SK-N-SH treated with all-trans-retinoic acid at 6 μM for 48 hours (cell line): ENCODE measurements around the gene PROC.

Experiments used
- BACH2 ChIP-seq: fragments of 250-450 bp; sonication (Bioruptor Pico); IDR thresholded peaks from 2 replicates; pipeline ENCODE4 v1.9.0; 2021; ENCODE audit warnings: mild to moderate bottlenecking, borderline replicate concordance
- CREB5 ChIP-seq: fragments of 250-450 bp; sonication (Bioruptor Pico); IDR thresholded peaks from 2 replicates; pipeline ENCODE4 v1.5.1; 2020; ENCODE audit warnings: low read depth, mild to moderate bottlenecking, moderate library complexity
- ESRRG ChIP-seq: fragments of 250-450 bp; sonication (Bioruptor Pico); IDR thresholded peaks from 2 replicates; pipeline ENCODE4 v1.6.1; 2021; ENCODE audit warnings: mild to moderate bottlenecking
- GLIS3 ChIP-seq: fragments of 250-450 bp; sonication (Bioruptor Pico); IDR thresholded peaks from 2 replicates; pipeline ENCODE4 v1.5.0; 2020; ENCODE audit warnings: mild to moderate bottlenecking, moderate library complexity
- ISL1 ChIP-seq: fragments of 250-450 bp; sonication (Bioruptor Pico); IDR thresholded peaks from 2 replicates; pipeline ENCODE4 v2.1.2; 2022; ENCODE audit warnings: mild to moderate bottlenecking, moderate library complexity
- POU6F1 ChIP-seq: fragments of 250-450 bp; sonication (Bioruptor Pico); IDR thresholded peaks from 2 replicates; pipeline ENCODE4 v1.8.0; 2021; ENCODE audit warnings: low read depth, mild to moderate bottlenecking, moderate library complexity, borderline replicate concordance
- RARB ChIP-seq: fragments of 250-450 bp; sonication (Bioruptor Pico); IDR thresholded peaks from 2 replicates; pipeline ENCODE4 v1.8.0; 2021; ENCODE audit warnings: mild to moderate bottlenecking, moderate library complexity
- SNAI2 ChIP-seq: fragments of 250-450 bp; sonication (Bioruptor Pico); IDR thresholded peaks from 2 replicates; pipeline ENCODE4 v1.5.0; 2020; ENCODE audit warnings: mild to moderate bottlenecking, moderate library complexity
- TSHZ2 ChIP-seq: fragments of 250-450 bp; sonication (Bioruptor Pico); IDR thresholded peaks from 2 replicates; pipeline ENCODE4 v1.5.0; 2020; ENCODE audit warnings: mild to moderate bottlenecking, moderate library complexity
- ZC3H10 ChIP-seq: fragments of 250-450 bp; sonication (Bioruptor Pico); IDR thresholded peaks from 2 replicates; pipeline ENCODE4 v1.5.1; 2021; ENCODE audit warnings: mild to moderate bottlenecking, moderate library complexity
- ZFP3 ChIP-seq: fragments of 250-450 bp; sonication (Bioruptor Pico); IDR thresholded peaks from 2 replicates; pipeline ENCODE4 v1.5.0; 2020; ENCODE audit warnings: mild to moderate bottlenecking, moderate library complexity
- ZFP30 ChIP-seq: fragments of 450-650 bp; formaldehyde crosslinking; IDR thresholded peaks from 2 replicates; pipeline ENCODE4 v1.5.0; 2022; ENCODE audit warnings: mild to moderate bottlenecking, moderate library complexity
- ZNF565 ChIP-seq: fragments of 450-650 bp; formaldehyde crosslinking; conservative IDR thresholded peaks from 2 replicates; pipeline ENCODE4 v1.5.0; 2020; ENCODE audit warnings: low read depth, mild to moderate bottlenecking, moderate library complexity
- ZNF8 ChIP-seq: fragments of 450-650 bp; formaldehyde crosslinking; IDR thresholded peaks from 2 replicates; pipeline ENCODE4 v1.5.0; 2020; ENCODE audit warnings: mild to moderate bottlenecking, moderate library complexity

GRCh38 chr2:127413200-127413599 is 5.0 kb upstream of the PROC start:
- no peak for TF ChIP-seq BACH2 (CRISPR knock-in tag)
- TF ChIP-seq TSHZ2 (CRISPR knock-in tag) = no peak
- no peak for TF ChIP-seq ZFP3 (CRISPR knock-in tag)
- TF ChIP-seq ZC3H10 (CRISPR knock-in tag) = no peak
- no peak for TF ChIP-seq ZFP30 (CRISPR knock-in tag)
- TF ChIP-seq POU6F1 (CRISPR knock-in tag) = no peak
- TF ChIP-seq ISL1 = no peak
- no peak for TF ChIP-seq CREB5 (CRISPR knock-in tag)
- TF ChIP-seq SNAI2 = no peak
- no peak for TF ChIP-seq ESRRG (CRISPR knock-in tag)
- no peak for TF ChIP-seq GLIS3 (CRISPR knock-in tag)
- TF ChIP-seq ZNF565 (CRISPR knock-in tag) = no peak
- TF ChIP-seq ZNF8 = no peak
- TF ChIP-seq RARB (CRISPR knock-in tag) = no peak
